ENCODE results near the gene TMEM51.

DNA sequence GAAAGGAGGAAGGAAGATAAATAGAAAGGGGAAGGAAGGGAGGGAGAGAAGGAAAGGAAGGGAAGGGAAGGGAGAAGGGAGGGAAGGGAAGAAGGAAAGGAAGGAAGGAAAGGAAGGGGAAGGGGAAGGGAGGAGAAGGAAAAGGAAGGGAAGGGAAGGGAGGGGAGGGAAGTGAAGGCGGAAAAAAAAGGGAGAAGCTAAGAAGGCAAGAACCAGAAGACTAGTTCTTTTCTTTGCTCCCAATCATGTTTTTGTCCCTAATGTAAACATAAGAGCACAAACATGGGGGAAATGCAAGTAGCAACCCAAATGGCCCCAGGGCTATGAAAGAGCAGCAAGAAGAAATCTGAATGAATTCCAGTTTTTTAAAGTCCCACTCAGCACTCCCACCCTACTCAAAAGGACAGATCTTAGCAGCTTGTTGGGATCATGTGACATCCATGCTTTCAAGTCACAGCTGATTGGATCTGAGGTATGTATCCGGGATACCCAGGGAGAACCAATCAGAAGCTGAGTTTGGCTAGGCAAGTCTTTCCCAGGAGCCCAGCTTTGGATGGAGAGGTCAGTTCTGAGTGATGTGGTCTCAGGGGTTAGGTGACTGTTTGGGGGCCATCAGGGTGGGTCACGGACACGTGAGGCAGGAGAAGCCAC, 69.2 kb downstream of the TMEM51 start:
- TF ChIP-seq, protein P1, sequence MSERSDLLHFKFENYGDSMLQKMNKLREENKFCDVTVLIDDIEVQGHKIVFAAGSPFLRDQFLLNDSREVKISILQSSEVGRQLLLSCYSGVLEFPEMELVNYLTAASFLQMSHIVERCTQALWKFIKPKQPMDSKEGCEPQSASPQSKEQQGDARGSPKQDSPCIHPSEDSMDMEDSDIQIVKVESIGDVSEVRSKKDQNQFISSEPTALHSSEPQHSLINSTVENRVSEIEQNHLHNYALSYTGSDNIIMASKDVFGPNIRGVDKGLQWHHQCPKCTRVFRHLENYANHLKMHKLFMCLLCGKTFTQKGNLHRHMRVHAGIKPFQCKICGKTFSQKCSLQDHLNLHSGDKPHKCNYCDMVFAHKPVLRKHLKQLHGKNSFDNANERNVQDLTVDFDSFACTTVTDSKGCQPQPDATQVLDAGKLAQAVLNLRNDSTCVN (CRISPR knock-in tag; IDR thresholded peaks at IDR 0.05; ENCODE audit: borderline replicate concordance) = no peak
- TF ChIP-seq, protein P2, sequence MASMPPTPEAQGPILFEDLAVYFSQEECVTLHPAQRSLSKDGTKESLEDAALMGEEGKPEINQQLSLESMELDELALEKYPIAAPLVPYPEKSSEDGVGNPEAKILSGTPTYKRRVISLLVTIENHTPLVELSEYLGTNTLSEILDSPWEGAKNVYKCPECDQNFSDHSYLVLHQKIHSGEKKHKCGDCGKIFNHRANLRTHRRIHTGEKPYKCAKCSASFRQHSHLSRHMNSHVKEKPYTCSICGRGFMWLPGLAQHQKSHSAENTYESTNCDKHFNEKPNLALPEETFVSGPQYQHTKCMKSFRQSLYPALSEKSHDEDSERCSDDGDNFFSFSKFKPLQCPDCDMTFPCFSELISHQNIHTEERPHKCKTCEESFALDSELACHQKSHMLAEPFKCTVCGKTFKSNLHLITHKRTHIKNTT (CRISPR knock-in tag; IDR thresholded peaks at IDR 0.05) = no peak
- TF ChIP-seq, protein P3, sequence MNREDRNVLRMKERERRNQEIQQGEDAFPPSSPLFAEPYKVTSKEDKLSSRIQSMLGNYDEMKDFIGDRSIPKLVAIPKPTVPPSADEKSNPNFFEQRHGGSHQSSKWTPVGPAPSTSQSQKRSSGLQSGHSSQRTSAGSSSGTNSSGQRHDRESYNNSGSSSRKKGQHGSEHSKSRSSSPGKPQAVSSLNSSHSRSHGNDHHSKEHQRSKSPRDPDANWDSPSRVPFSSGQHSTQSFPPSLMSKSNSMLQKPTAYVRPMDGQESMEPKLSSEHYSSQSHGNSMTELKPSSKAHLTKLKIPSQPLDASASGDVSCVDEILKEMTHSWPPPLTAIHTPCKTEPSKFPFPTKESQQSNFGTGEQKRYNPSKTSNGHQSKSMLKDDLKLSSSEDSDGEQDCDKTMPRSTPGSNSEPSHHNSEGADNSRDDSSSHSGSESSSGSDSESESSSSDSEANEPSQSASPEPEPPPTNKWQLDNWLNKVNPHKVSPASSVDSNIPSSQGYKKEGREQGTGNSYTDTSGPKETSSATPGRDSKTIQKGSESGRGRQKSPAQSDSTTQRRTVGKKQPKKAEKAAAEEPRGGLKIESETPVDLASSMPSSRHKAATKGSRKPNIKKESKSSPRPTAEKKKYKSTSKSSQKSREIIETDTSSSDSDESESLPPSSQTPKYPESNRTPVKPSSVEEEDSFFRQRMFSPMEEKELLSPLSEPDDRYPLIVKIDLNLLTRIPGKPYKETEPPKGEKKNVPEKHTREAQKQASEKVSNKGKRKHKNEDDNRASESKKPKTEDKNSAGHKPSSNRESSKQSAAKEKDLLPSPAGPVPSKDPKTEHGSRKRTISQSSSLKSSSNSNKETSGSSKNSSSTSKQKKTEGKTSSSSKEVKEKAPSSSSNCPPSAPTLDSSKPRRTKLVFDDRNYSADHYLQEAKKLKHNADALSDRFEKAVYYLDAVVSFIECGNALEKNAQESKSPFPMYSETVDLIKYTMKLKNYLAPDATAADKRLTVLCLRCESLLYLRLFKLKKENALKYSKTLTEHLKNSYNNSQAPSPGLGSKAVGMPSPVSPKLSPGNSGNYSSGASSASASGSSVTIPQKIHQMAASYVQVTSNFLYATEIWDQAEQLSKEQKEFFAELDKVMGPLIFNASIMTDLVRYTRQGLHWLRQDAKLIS (CRISPR knock-in tag; IDR thresholded peaks at IDR 0.05) = no peak
- TF ChIP-seq FOXA1 (IDR thresholded peaks at IDR 0.05) = no peak
- TF ChIP-seq FOXA1 (CRISPR knock-in tag; IDR thresholded peaks at IDR 0.05) = no peak
- TF ChIP-seq, protein P4, sequence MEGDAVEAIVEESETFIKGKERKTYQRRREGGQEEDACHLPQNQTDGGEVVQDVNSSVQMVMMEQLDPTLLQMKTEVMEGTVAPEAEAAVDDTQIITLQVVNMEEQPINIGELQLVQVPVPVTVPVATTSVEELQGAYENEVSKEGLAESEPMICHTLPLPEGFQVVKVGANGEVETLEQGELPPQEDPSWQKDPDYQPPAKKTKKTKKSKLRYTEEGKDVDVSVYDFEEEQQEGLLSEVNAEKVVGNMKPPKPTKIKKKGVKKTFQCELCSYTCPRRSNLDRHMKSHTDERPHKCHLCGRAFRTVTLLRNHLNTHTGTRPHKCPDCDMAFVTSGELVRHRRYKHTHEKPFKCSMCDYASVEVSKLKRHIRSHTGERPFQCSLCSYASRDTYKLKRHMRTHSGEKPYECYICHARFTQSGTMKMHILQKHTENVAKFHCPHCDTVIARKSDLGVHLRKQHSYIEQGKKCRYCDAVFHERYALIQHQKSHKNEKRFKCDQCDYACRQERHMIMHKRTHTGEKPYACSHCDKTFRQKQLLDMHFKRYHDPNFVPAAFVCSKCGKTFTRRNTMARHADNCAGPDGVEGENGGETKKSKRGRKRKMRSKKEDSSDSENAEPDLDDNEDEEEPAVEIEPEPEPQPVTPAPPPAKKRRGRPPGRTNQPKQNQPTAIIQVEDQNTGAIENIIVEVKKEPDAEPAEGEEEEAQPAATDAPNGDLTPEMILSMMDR (CRISPR knock-in tag; IDR thresholded peaks at IDR 0.05) = no peak
- no peak for TF ChIP-seq POLR2A (IDR thresholded peaks at IDR 0.05; ENCODE audit: insufficient read depth in 1 of 2, low read depth in 2 of 2, low read length in 2 of 2)
- no peak for TF ChIP-seq MTA3 (CRISPR knock-in tag; IDR thresholded peaks at IDR 0.05)
- TF ChIP-seq KDM5A (IDR thresholded peaks at IDR 0.05; ENCODE audit: borderline replicate concordance, low read length) = no peak
- TF ChIP-seq, protein P5, sequence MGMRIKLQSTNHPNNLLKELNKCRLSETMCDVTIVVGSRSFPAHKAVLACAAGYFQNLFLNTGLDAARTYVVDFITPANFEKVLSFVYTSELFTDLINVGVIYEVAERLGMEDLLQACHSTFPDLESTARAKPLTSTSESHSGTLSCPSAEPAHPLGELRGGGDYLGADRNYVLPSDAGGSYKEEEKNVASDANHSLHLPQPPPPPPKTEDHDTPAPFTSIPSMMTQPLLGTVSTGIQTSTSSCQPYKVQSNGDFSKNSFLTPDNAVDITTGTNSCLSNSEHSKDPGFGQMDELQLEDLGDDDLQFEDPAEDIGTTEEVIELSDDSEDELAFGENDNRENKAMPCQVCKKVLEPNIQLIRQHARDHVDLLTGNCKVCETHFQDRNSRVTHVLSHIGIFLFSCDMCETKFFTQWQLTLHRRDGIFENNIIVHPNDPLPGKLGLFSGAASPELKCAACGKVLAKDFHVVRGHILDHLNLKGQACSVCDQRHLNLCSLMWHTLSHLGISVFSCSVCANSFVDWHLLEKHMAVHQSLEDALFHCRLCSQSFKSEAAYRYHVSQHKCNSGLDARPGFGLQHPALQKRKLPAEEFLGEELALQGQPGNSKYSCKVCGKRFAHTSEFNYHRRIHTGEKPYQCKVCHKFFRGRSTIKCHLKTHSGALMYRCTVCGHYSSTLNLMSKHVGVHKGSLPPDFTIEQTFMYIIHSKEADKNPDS (CRISPR knock-in tag; IDR thresholded peaks at IDR 0.05) = no peak
- no peak for TF ChIP-seq SALL1 (CRISPR knock-in tag; IDR thresholded peaks at IDR 0.05)
- no peak for TF ChIP-seq RXRB (CRISPR knock-in tag; IDR thresholded peaks at IDR 0.05; ENCODE audit: borderline replicate concordance)
- no peak for TF ChIP-seq SP1 (IDR thresholded peaks at IDR 0.05)
- TF ChIP-seq SP1 (CRISPR knock-in tag; IDR thresholded peaks at IDR 0.05) = no peak
